Esophagus muscularis mucosa (tissue), 4 donors: Measurements from ENCODE around the gene RBM19.

ENCODE experiments used
- CTCF ChIP-seq, 3 experiments: fragments of 200-600 bp in 2 of 3; fragments of 450-650 bp in 1 of 3; sonication (generic) in 2 of 3; IDR thresholded peaks; one replicate each; pipeline ENCODE4 v1.5.1; 2017 to 2019; ENCODE audit warnings: antibody characterized with exemption in 3 of 3, mild to moderate bottlenecking in 2 of 3, moderate library complexity in 1 of 3
- EP300 ChIP-seq: sonication (generic); formaldehyde crosslinking; IDR thresholded peaks from one replicate; pipeline ENCODE4 v1.6.1; 2017; ENCODE audit warnings: antibody characterized with exemption
- POLR2A ChIP-seq: fragments of 450-650 bp; IDR thresholded peaks from one replicate; pipeline ENCODE4 v1.6.1; 2017; ENCODE audit warnings: antibody characterized with exemption, moderate library complexity, mild to moderate bottlenecking, low read depth

- TF ChIP-seq POLR2A (no peak), CTCF (IDR thresholded peaks at IDR 0.05) (no peak), EP300 (no peak)
Measured at GRCh38 chr12:113931517-113931916, 34.6 kb downstream of the RBM19 start.
